Epithelial cell of proximal tubule (primary cell): ENCODE results near the gene FBN2. TPM values are rescaled to one million over a fixed set of nuclear protein-coding genes. Genes with fewer than 3 reads are reported as not detected.
"Not testable (repeated sequence)": the region's sequence is repeated elsewhere in the genome, so short reads cannot be mapped to it uniquely, and the experiment has no call there.

Experiments used
- DNase-seq: peaks from one replicate; pipeline ENCODE4 v3.0.0-alpha.2; 2011; ENCODE audit warnings: low read depth
- H3K4me3 ChIP-seq: 2 replicates; pipeline ENCODE4 v1.5.1; 2011; ENCODE audit warnings: low read depth, mild to moderate bottlenecking, low read length
- CTCF ChIP-seq: conservative IDR thresholded peaks from 2 replicates; pipeline ENCODE4 v1.5.1; 2012; ENCODE audit warnings: low read depth, mild to moderate bottlenecking, low read length
- total RNA-seq: library from RNA; depleted of rRNA; stranded (reverse); fragments of >200 nt; gene quantifications from 2 replicates; pipeline ENCODE4 v1.2.3, GENCODE V29; 2015

FBN2 gene
- total RNA-seq, 1 donor from 2014 or later = 7.6 TPM

GRCh38 chr5:128334010-128334716, 203.9 kb downstream of the FBN2 start:
- no peak for DNase-seq
- no peak overlapping the region for H3K4me3 ChIP-seq
- no peak for TF ChIP-seq CTCF

- no peak for DNase-seq
- H3K4me3 ChIP-seq = no peak overlapping the region
- no peak for TF ChIP-seq CTCF
Observed at GRCh38 chr5:128331261-128331660, 206.8 kb downstream of the FBN2 start.

- H3K4me3 ChIP-seq = no peak overlapping the region
- no peak for DNase-seq
- TF ChIP-seq CTCF = no peak
Observed at GRCh38 chr5:128329386-128329939, 208.6 kb downstream of the FBN2 start.

DNA sequence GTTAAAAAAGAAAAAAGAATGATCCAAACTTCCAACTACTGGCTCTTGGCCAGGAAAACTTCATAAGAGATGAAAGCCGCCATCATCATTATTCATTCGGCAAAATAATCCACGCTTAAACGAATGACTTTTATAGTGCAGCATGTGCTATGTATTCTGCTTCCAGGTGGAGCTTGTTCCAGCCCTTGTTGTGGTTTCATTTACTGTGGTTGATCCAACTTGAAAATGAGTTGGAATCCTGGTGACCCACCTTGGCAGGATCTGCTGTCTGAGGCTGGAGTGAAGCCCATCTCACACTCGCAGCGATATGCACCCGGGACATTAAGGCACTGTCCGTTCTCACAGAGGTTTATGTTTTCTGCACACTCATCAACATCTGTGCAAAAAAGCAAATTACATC, 209.6 kb downstream of the FBN2 start:
- H3K4me3 ChIP-seq = no peak overlapping the region
- no peak for DNase-seq
- TF ChIP-seq CTCF = no peak

- no peak for DNase-seq
- TF ChIP-seq CTCF = no peak
- H3K4me3 ChIP-seq = no peak overlapping the region
Observed at GRCh38 chr5:128328007-128328406, 210.0 kb downstream of the FBN2 start.

DNA sequence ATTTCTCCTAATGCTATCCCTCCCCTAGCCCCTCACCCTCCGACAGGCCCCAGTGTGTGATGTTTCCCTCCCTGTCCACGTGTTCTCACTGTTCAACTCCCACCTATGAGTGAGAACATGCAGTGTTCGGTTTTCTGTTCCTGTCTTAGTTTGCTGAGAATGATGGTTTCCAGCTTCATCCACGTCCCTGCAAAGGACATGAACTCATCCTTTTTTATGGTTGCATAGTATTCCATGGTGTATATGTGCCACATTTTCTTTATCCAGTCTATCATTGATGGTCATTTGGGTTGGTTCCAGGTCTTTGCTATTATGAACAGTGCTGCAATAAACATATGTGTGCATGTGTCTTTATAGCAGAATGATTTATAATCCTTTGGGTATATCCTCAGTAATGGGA, 216.6 kb downstream of the FBN2 start:
- not testable (repeated sequence) for DNase-seq, H3K4me3 ChIP-seq

DNA sequence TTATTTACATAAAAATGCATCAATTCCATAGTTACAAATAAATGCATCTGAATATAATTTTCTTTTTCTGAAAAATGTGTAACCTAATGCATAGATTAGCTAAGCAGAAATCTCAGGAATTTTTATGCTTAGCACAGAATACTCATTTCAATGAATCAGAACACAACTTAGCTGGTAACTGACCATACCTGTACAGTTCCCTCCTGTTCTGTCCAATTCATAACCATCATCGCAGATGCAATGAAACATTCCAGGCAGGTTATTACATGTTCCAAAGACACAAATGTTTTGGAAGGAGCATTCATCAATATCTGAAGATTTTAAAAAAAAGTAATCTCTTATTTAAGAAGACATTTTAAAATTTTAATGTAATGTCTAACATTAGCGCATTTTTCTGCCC, 219.4 kb downstream of the FBN2 start:
- no peak for DNase-seq
- no peak for TF ChIP-seq CTCF
- H3K4me3 ChIP-seq = no peak overlapping the region
